ENCODE data around the gene VSTM5.

DNA sequence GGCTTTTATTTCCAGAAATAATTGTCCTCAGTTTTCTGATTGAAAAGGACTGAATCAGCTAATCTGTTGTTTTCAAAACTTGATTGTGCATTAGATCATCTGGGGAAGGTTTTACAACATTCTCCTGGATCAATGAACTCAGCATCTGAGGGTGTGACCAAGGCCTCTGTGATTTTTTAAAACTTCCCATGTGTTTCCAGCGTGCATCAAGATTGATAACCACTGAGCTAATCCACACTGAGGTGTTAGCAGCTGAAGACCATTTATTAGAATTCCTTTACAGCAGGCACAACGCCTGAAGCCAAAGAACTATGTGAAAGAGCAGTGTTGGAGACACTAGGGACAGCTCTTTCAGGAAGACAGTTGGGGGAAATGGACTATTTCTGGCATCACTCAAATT is 10.2 kb downstream of the VSTM5 start:
- TF ChIP-seq NFYB (CRISPR knock-in tag; conservative IDR thresholded peaks at IDR 0.05; ENCODE audit: low read depth) (no peak), RELA (CRISPR knock-in tag; IDR thresholded peaks at IDR 0.05; ENCODE audit: borderline replicate concordance) (no peak), JUN (CRISPR knock-in tag; IDR thresholded peaks at IDR 0.05) (no peak), ZNF671 (CRISPR knock-in tag; IDR thresholded peaks at IDR 0.05) (no peak)
- TF ChIP-seq, protein P1, sequence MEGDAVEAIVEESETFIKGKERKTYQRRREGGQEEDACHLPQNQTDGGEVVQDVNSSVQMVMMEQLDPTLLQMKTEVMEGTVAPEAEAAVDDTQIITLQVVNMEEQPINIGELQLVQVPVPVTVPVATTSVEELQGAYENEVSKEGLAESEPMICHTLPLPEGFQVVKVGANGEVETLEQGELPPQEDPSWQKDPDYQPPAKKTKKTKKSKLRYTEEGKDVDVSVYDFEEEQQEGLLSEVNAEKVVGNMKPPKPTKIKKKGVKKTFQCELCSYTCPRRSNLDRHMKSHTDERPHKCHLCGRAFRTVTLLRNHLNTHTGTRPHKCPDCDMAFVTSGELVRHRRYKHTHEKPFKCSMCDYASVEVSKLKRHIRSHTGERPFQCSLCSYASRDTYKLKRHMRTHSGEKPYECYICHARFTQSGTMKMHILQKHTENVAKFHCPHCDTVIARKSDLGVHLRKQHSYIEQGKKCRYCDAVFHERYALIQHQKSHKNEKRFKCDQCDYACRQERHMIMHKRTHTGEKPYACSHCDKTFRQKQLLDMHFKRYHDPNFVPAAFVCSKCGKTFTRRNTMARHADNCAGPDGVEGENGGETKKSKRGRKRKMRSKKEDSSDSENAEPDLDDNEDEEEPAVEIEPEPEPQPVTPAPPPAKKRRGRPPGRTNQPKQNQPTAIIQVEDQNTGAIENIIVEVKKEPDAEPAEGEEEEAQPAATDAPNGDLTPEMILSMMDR (IDR thresholded peaks at IDR 0.05): no peak
- TF ChIP-seq, protein P2, sequence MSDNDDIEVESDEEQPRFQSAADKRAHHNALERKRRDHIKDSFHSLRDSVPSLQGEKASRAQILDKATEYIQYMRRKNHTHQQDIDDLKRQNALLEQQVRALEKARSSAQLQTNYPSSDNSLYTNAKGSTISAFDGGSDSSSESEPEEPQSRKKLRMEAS (CRISPR knock-in tag; IDR thresholded peaks at IDR 0.05): no peak
- TF ChIP-seq, protein P3, sequence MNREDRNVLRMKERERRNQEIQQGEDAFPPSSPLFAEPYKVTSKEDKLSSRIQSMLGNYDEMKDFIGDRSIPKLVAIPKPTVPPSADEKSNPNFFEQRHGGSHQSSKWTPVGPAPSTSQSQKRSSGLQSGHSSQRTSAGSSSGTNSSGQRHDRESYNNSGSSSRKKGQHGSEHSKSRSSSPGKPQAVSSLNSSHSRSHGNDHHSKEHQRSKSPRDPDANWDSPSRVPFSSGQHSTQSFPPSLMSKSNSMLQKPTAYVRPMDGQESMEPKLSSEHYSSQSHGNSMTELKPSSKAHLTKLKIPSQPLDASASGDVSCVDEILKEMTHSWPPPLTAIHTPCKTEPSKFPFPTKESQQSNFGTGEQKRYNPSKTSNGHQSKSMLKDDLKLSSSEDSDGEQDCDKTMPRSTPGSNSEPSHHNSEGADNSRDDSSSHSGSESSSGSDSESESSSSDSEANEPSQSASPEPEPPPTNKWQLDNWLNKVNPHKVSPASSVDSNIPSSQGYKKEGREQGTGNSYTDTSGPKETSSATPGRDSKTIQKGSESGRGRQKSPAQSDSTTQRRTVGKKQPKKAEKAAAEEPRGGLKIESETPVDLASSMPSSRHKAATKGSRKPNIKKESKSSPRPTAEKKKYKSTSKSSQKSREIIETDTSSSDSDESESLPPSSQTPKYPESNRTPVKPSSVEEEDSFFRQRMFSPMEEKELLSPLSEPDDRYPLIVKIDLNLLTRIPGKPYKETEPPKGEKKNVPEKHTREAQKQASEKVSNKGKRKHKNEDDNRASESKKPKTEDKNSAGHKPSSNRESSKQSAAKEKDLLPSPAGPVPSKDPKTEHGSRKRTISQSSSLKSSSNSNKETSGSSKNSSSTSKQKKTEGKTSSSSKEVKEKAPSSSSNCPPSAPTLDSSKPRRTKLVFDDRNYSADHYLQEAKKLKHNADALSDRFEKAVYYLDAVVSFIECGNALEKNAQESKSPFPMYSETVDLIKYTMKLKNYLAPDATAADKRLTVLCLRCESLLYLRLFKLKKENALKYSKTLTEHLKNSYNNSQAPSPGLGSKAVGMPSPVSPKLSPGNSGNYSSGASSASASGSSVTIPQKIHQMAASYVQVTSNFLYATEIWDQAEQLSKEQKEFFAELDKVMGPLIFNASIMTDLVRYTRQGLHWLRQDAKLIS (CRISPR knock-in tag; IDR thresholded peaks at IDR 0.05; ENCODE audit: borderline replicate concordance): no peak
- TF ChIP-seq, protein P4, sequence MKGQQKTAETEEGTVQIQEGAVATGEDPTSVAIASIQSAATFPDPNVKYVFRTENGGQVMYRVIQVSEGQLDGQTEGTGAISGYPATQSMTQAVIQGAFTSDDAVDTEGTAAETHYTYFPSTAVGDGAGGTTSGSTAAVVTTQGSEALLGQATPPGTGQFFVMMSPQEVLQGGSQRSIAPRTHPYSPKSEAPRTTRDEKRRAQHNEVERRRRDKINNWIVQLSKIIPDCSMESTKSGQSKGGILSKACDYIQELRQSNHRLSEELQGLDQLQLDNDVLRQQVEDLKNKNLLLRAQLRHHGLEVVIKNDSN (CRISPR knock-in tag; IDR thresholded peaks at IDR 0.05): no peak

Measured in WTC11 (cell line).